Stimulated activated CD8-positive, alpha-beta memory T cell treated with anti-CD3 and anti-CD28 coated beads, Interleukin-4, amount 100 ng/mL, for 24 hours (primary cell): ENCODE measurements around the gene PEX19.
A peak's percentile ranks its signal among the peaks of the same experiment; 100 is the strongest.
"Not testable (repeated sequence)": the region's sequence is repeated elsewhere in the genome, so short reads cannot be mapped to it uniquely, and the experiment has no call there.

Experiments
- DNase-seq: peaks from one replicate; pipeline ENCODE4 v3.0.0-alpha.2; 2020; ENCODE audit warnings: low read depth

Gene PEX19

GRCh38 chr1:160284782-160285344, at the start of gene PEX19:
PEX19 (minus strand) TSS chr1:160285133; CDS start chr1:160285124, 9 bp downstream.
- peak; percentile 86 for DNase-seq

GRCh38 chr1:160332516-160332915, 47.6 kb upstream of the PEX19 start:
- no peak for DNase-seq

GRCh38 chr1:160330119-160330518, 45.2 kb upstream of the PEX19 start:
- no peak for DNase-seq

GRCh38 chr1:160328184-160328583, 43.3 kb upstream of the PEX19 start:
- no peak for DNase-seq

- DNase-seq: no peak
Observed at GRCh38 chr1:160326418-160326817, 41.5 kb upstream of the PEX19 start.

GRCh38 chr1:160325252-160325651, 40.3 kb upstream of the PEX19 start:
- DNase-seq: no peak

GRCh38 chr1:160322831-160323230, 37.9 kb upstream of the PEX19 start:
- no peak for DNase-seq

- no peak for DNase-seq
Observed at GRCh38 chr1:160315359-160315758, 30.4 kb upstream of the PEX19 start.

GRCh38 chr1:160309571-160309970, 24.6 kb upstream of the PEX19 start:
- no peak for DNase-seq

- DNase-seq: no peak
Observed at GRCh38 chr1:160309185-160309557, 24.2 kb upstream of the PEX19 start.

- no peak for DNase-seq
Observed at GRCh38 chr1:160308451-160309184, 23.7 kb upstream of the PEX19 start.

GRCh38 chr1:160307118-160307791, 22.3 kb upstream of the PEX19 start:
- no peak for DNase-seq

- no peak for DNase-seq
Observed at GRCh38 chr1:160300173-160300572, 15.2 kb upstream of the PEX19 start.

GRCh38 chr1:160296036-160296435, 11.1 kb upstream of the PEX19 start:
- DNase-seq: no peak

- no peak for DNase-seq
Observed at GRCh38 chr1:160293020-160293968, 8.4 kb upstream of the PEX19 start.

- peak; percentile 30 for DNase-seq
Observed at GRCh38 chr1:160291248-160292220, 6.6 kb upstream of the PEX19 start.

- not testable (repeated sequence) for DNase-seq
Observed at GRCh38 chr1:160287769-160288168, 2.8 kb upstream of the PEX19 start.

GRCh38 chr1:160285506-160285905, 573 bp upstream of the PEX19 start:
- DNase-seq: no peak

GRCh38 chr1:160284220-160284781, 632 bp downstream of the PEX19 start:
- DNase-seq: no peak

- DNase-seq: no peak
Observed at GRCh38 chr1:160282807-160283206, 2.1 kb downstream of the PEX19 start.

GRCh38 chr1:160277987-160278386, 6.9 kb downstream of the PEX19 start:
- DNase-seq: no peak
